ENCODE results near the gene IRX4.

Gene IRX4

DNA sequence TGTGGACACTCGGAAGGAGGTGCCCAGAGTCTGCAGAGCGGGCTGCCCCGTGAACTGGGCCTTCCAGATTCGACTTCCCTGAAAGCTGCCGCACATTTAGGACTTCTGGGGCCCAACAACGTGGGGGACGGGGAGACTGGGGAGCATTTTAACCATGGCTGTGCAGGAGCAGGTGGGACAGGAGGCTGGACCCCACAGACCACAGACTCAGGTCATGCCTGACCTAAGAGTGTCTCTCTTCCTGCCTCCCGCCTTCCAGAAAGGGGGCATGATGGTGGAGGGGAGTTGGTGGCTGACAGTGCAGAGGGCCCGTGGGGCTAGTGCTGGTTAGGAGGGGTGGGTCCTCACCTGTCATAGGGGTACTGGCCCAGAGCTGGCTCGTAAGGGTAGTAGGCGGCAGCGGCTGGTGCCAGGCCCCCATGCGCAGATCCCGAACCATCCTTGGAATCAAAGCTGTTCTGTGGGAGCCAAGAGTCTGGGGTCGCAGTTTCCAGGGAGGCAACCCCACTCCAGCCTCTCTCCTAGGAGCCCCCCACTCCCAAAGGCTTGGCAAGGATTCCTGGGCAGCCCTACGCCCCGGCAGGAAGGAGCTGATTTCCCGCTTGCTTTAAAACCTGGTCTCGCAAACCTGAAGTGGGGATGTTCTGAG, 2.2 kb downstream of the IRX4 start:
- TF ChIP-seq, protein P1, sequence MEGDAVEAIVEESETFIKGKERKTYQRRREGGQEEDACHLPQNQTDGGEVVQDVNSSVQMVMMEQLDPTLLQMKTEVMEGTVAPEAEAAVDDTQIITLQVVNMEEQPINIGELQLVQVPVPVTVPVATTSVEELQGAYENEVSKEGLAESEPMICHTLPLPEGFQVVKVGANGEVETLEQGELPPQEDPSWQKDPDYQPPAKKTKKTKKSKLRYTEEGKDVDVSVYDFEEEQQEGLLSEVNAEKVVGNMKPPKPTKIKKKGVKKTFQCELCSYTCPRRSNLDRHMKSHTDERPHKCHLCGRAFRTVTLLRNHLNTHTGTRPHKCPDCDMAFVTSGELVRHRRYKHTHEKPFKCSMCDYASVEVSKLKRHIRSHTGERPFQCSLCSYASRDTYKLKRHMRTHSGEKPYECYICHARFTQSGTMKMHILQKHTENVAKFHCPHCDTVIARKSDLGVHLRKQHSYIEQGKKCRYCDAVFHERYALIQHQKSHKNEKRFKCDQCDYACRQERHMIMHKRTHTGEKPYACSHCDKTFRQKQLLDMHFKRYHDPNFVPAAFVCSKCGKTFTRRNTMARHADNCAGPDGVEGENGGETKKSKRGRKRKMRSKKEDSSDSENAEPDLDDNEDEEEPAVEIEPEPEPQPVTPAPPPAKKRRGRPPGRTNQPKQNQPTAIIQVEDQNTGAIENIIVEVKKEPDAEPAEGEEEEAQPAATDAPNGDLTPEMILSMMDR (IDR thresholded peaks at IDR 0.05; ENCODE audit: unreplicated experiment in 3 of 3) = no peak
- H3K27ac Mint-ChIP-seq = no peak overlapping the region
- H3K27me3 Mint-ChIP-seq (ENCODE audit: low read depth) = peaks cover 94% of the 10 kb centered on the region
- no peaks in the 10 kb centered on the region for H3K36me3 Mint-ChIP-seq (ENCODE audit: low read depth)
- H3K4me3 Mint-ChIP-seq = peak overlapping the region in 1 of 3 experiments; percentile 27
- peaks cover 3% of the 10 kb centered on the region for H3K9me3 Mint-ChIP-seq
- H3K4me1 Mint-ChIP-seq = peaks cover 11% of the 10 kb centered on the region

DNA sequence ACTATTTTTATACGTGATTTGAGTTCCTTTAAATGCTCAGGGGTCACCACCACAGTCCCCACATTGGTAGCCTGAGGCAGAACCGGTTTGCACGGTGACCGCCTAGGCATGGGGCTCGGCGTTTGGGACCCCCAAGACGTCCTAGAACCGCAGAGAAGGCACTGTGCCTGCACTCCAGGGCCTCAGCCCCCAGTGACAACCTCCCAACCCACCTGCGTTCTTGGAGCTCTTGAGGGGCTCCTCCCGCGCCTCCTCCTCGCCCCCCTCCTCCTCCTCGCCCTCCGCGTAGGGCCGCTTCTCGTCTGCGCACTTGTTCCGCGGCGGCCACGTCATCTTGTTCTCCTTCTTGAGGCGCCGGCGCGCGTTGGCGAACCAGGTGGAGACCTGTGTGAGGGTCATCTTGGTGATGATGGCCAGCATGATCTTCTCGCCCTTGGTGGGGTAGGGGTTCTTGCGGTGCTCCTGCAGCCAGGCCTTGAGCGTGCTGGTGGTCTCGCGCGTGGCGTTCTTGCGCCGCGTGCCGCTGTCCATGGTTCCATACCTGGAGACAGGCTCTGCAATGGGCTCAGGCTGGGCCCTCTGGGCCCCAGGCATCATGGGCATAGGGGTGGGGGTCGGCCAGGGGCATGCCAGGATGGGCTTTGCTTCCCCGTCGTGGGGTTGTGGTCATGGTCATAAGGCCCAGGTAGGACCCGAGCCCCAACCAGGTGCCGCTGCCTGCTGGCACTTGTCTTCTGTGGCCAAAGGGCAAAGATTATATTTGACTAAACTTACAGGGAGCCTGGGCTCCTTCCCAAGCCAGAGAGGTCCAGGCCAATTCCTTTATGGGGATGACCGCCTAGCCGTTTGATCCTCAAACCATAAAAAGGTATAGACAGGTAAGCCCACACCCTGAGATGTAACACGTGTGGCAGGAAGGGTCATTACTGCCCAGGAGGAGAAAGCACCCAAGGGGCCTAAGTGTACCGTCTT, 3.1 kb downstream of the IRX4 start:
- H3K27ac Mint-ChIP-seq = no peak overlapping the region
- TF ChIP-seq, protein P1 (IDR thresholded peaks at IDR 0.05; ENCODE audit: unreplicated experiment in 3 of 3) = no peak
- peaks cover 3% of the 10 kb centered on the region for H3K9me3 Mint-ChIP-seq
- no peaks in the 10 kb centered on the region for H3K36me3 Mint-ChIP-seq (ENCODE audit: low read depth)
- H3K4me1 Mint-ChIP-seq = peaks cover 11% of the 10 kb centered on the region
- peak overlapping the region; percentile 23 to 47 (median 27) for H3K4me3 Mint-ChIP-seq
- peaks cover 94% of the 10 kb centered on the region for H3K27me3 Mint-ChIP-seq (ENCODE audit: low read depth)

DNA sequence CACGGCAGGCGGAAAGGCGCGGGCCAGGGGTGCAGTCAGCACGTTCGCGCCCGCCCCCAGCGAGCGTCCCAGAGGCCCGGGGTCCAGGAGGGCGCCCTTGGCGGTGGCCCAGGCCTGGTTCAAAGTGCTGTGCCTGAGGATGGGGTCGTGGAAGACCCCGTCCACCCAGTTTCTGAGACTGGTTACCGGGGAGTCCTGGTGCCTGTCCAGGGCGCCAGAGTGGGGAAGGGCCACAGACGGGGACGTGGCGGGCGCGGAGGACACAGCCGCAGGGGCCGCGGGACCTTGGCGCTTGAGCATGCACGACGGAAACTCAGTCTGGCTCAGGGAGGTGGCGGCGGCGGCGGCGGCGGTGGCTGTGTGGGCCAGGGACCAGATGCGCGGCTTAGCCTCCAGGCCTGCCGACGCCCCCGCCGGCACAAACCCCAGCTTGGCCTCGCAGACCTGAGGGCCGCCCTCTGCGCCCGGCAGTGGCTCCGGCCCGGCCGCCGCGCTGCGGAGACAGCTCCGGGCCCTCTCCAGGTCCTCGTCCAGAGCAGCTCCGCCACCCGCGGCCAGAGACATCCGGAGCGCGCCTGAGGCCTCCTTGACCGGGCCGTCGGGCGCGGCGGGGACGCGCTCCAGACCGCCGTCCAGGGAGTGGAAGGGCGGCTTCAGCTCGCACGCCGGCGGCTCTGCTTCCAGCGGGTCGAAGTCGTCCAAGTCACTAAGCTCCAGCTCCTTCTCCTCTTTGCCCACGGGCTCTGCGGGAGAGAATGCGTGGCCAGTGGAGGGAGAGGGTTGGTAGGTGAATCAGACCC, 4.5 kb downstream of the IRX4 start:
- Mint-ChIP-seq H3K9me3 (peaks cover 3% of the 10 kb centered on the region), H3K4me3 (no peak overlapping the region), H3K27me3 (ENCODE audit: low read depth) (peaks cover 94% of the 10 kb centered on the region), H3K4me1 (peaks cover 6% of the 10 kb centered on the region), H3K27ac (no peak overlapping the region), H3K36me3 (ENCODE audit: low read depth) (no peaks in the 10 kb centered on the region)
- TF ChIP-seq, protein P1 (IDR thresholded peaks at IDR 0.05; ENCODE audit: unreplicated experiment in 3 of 3) = no peak

DNA sequence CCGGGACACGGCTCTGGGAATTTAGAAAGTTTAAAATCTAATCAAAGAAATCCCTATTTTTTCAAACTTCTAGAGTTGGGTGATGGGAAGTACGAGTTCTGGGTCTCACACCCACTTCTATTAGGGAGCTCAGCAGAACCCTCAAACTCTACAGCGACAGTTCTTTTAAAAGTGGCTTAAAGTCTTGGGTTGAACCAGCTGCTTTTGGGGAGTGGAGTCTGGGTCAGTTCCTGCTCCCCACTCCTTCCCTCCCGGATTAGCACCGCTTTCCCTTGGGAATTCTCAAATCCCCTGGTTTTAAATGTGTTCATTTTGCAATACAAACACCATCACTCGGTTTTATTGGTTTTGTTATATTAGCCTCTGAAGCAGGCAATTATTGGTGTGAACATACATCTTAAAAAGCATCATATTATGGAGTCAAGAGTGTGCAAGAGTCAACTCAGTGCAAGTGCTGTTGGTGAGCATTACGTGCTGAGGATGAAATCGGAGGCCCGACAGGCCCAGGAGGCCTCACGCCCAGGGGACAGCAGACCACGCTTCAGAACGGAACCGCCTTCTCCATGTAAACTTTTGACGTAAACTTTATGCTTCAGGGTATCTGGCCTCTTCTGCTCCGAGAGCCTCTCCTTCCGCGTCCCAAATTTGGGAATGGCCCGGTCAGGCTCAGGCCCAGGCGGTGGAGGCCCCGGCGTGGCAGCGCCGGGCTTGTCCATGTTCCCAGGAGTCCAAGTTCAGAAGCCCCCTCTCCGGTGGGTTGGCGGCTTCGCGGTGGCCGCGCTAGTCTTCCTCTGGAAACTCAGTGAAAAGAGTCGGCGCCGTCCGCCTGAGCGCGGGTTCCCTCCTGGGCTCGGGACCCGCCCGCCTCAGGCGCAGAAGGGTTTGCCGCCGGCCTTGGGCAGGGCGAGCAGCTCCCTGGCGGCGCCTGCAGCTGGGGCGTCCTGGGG, 5.3 kb downstream of the IRX4 start:
- H3K9me3 Mint-ChIP-seq = peaks cover 3% of the 10 kb centered on the region
- no peak overlapping the region for H3K27ac Mint-ChIP-seq
- no peaks in the 10 kb centered on the region for H3K36me3 Mint-ChIP-seq (ENCODE audit: low read depth)
- TF ChIP-seq, protein P1 (IDR thresholded peaks at IDR 0.05; ENCODE audit: unreplicated experiment in 3 of 3) = no peak
- H3K4me1 Mint-ChIP-seq = peaks cover 6% of the 10 kb centered on the region
- peaks cover 95% of the 10 kb centered on the region for H3K27me3 Mint-ChIP-seq (ENCODE audit: low read depth)
- peak overlapping the region in 2 of 3 experiments; percentile 13 to 25 for H3K4me3 Mint-ChIP-seq

DNA sequence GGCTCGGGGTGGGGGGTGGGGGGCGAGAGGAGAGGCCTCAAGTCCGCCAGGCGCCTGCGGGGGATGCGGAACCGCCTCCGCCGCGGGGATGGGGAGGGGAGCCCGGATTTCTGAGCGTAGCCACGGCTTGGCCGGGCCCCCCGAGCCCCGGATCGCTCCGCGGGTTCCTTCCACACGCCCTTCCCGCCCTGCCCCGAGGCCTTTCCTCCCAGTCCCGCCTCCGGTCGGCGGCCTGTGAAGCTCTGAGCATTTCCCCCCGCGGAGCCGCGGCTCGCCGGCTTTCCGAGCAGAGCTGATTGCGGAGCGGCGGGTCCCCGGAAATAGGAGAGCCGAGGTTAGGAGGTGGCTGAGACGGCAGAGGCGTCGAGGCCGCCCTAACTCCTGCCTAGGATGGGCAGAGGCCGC, 6.1 kb downstream of the IRX4 start:
- Mint-ChIP-seq H3K4me3 (no peak overlapping the region), H3K27me3 (ENCODE audit: low read depth) (peaks cover 95% of the 10 kb centered on the region), H3K9me3 (peaks cover 3% of the 10 kb centered on the region), H3K4me1 (peaks cover 6% of the 10 kb centered on the region), H3K36me3 (ENCODE audit: low read depth) (no peaks in the 10 kb centered on the region), H3K27ac (no peak overlapping the region)
- TF ChIP-seq, protein P1 (IDR thresholded peaks at IDR 0.05; ENCODE audit: unreplicated experiment in 3 of 3) = no peak
